Omental fat pad (tissue), 4 donors: Measurements from ENCODE around the gene FOCAD. TPM values are rescaled to one million over a fixed set of nuclear protein-coding genes. Genes with fewer than 3 reads are reported as not detected.

Experiments
- ATAC-seq: fragments of 150-250 bp; one replicate; pipeline ENCODE4 v1.9.1; 2016; ENCODE audit warnings: mild to moderate bottlenecking, moderate library complexity; ENCODE audit not compliant: low FRiP score
- DNase-seq: peaks from one replicate; pipeline ENCODE4 v3.0.0-alpha.2; 2019; ENCODE audit warnings: low spot score
- CTCF ChIP-seq, 3 donors: fragments of 450-650 bp; IDR thresholded peaks; one replicate each; pipeline ENCODE4 v1.5.1; 2016 to 2017; ENCODE audit warnings: antibody characterized with exemption in 3 of 3, mild to moderate bottlenecking in 3 of 3, moderate library complexity in 2 of 3
- total RNA-seq, 4 donors: library from RNA; depleted of rRNA; stranded (reverse); fragments of >200 nt; gene quantifications; one replicate each; pipeline ENCODE4 v1.1.0, GENCODE V29; 2016

Gene FOCAD
- total RNA-seq, 4 donors from 2014 or later = 19.1 to 57.4 (median 30.9) TPM

- ATAC-seq (no peak), DNase-seq (no peak)
- TF ChIP-seq CTCF (IDR thresholded peaks at IDR 0.05) = no peak
Observed at GRCh38 chr9:21001581-21001980, 317.5 kb downstream of the FOCAD start.

GRCh38 chr9:21002040-21002439 lies 318.0 kb downstream of the FOCAD start:
- DNase-seq (no peak), ATAC-seq (no peak)
- TF ChIP-seq CTCF (IDR thresholded peaks at IDR 0.05) = no peak

- DNase-seq (no peak), ATAC-seq (no peak)
- no peak for TF ChIP-seq CTCF (IDR thresholded peaks at IDR 0.05)
Observed at GRCh38 chr9:21015129-21015815, 331.2 kb downstream of the FOCAD start.

GRCh38 chr9:21015995-21016394 lies 331.9 kb downstream of the FOCAD start:
- DNase-seq (no peak), ATAC-seq (no peak)
- no peak for TF ChIP-seq CTCF (IDR thresholded peaks at IDR 0.05)

GRCh38 chr9:21016701-21017491 lies 332.8 kb downstream of the FOCAD start:
- no peak for ATAC-seq
- no peak for TF ChIP-seq CTCF (IDR thresholded peaks at IDR 0.05)

GRCh38 chr9:21018177-21018576 lies 334.1 kb downstream of the FOCAD start:
- TF ChIP-seq CTCF (IDR thresholded peaks at IDR 0.05) = no peak
- ATAC-seq = no peak
- no peak for DNase-seq

More at GRCh38 chr9:21016701-21017491, 332.8 kb downstream of the FOCAD start:
- DNase-seq = no peak
